ENCODE data around the gene SUN5. TPM values are rescaled to one million over a fixed set of nuclear protein-coding genes. Genes with fewer than 3 reads are reported as not detected.

Gene SUN5
- total and polyA plus RNA-seq, 2 of the 8 experiments (the other 6 are each of a cell fraction or from before 2014, with no cell fraction given) = not detected

DNA sequence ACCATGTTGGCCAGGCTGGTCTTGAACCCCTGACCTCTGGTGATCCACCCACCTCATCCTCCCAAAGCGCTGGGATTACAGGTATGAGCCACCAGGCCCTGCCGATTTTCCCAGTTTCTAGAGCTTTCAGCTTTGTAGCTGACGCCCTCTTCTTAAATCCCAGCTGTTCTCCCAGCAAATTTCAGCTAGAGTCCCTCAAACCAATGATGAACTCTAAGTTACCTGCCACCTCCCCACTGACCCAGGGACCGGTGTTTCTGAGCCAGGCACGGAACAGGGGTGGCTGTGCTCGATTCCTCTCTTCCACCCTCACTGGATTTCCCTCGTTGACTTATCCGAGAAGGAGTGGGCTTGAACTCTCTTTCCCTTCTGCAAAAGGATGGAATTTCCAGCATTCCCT is 39.1 kb downstream of the SUN5 start:
- no peak overlapping the region for H2BK120ac ChIP-seq (replicated peaks; ENCODE audit: low read depth, low read length)
- no peak overlapping the region for H3K18ac ChIP-seq (ENCODE audit: extremely low read depth, low read length)
- no peak overlapping the region for H2AK5ac ChIP-seq (ENCODE audit: low read depth, low read length)
- H2BK5ac ChIP-seq (ENCODE audit: low read depth, low read length) = no peak overlapping the region
- H3K23me2 ChIP-seq (ENCODE audit: low read depth, low read length) = no peaks in the 10 kb centered on the region
- no peak overlapping the region for H4K91ac ChIP-seq (replicated peaks; ENCODE audit: insufficient read length, low read length)
- no peak overlapping the region for H3K9ac ChIP-seq (replicated peaks in 1 of 4; ENCODE audit: extremely low read depth in 1 of 4, low read depth in 3 of 4, low read length in 3 of 4)
- no peaks in the 10 kb centered on the region for H3K36me3 ChIP-seq (ENCODE audit: control insufficient read depth in 2 of 4, insufficient read depth in 4 of 4, low read length in 3 of 4)
- no peak overlapping the region for H2BK15ac ChIP-seq (ENCODE audit: low read length)
- H3K56ac ChIP-seq (replicated peaks; ENCODE audit: insufficient read length, low read depth, low read length) = no peak overlapping the region
- no peaks in the 10 kb centered on the region for H3K79me1 ChIP-seq (ENCODE audit: low read depth, low read length)
- TF ChIP-seq EP300 (IDR thresholded peaks at IDR 0.05; ENCODE audit: borderline replicate concordance in 1 of 2, low read depth in 2 of 2, low read length in 2 of 2) (no peak), GTF2F1 (IDR thresholded peaks at IDR 0.05; ENCODE audit: borderline replicate concordance, low read depth, low read length) (no peak), CHD2 (IDR thresholded peaks at IDR 0.05; ENCODE audit: low read length) (no peak), RAD21 (IDR thresholded peaks at IDR 0.05 in 1 of 2, conservative IDR thresholded peaks at IDR 0.05 in 1 of 2; ENCODE audit: low read depth in 2 of 2, low read length in 2 of 2) (no peak), SP4 (IDR thresholded peaks at IDR 0.05; ENCODE audit: low read length) (no peak)
- TF ChIP-seq, protein P1, sequence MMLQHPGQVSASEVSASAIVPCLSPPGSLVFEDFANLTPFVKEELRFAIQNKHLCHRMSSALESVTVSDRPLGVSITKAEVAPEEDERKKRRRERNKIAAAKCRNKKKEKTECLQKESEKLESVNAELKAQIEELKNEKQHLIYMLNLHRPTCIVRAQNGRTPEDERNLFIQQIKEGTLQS (IDR thresholded peaks at IDR 0.05; ENCODE audit: insufficient read depth, low read depth, low read length) = no peak
- POLR2A ChIA-PET (ENCODE audit: partially characterized antibody) = no interaction called here
- 88% methylated on average over 8 of the region's 8 CpGs; no CpG with 5 or more reads in 1 of the 2 experiments for WGBS, 2 experiments (ENCODE audit: extremely low coverage in 1 of 2, insufficient coverage in 1 of 2, insufficient read length in 1 of 2, insufficient replicate concordance in 2 of 2, low coverage in 1 of 2, low lambda C conversion rate in 2 of 2, missing lambda C conversion rate in 1 of 2)
- no peak overlapping the region for H3K4ac ChIP-seq (replicated peaks; ENCODE audit: insufficient read length, low read depth, low read length)
- H3K27me3 ChIP-seq (replicated peaks in 1 of 4; ENCODE audit: control insufficient read depth in 3 of 4, extremely low read depth in 1 of 4, insufficient read depth in 3 of 4, low read length in 3 of 4) = no peaks in the 10 kb centered on the region
- no peak overlapping the region for H3K4me2 ChIP-seq (ENCODE audit: insufficient read depth in 1 of 2, low read depth in 2 of 2, low read length in 2 of 2)
- H3K4me1 ChIP-seq (replicated peaks in 1 of 4; ENCODE audit: control insufficient read depth in 3 of 4, insufficient read depth in 4 of 4, low read length in 3 of 4) = no peaks in the 10 kb centered on the region
- CTCF ChIA-PET (ENCODE audit: partially characterized antibody) = interaction anchor here (0.6 to 1.7 kb wide), 2 partner anchors 20 to 41 kb away, joined by 3 to 6 read pairs; no protein-coding TSS in a partner anchor
- H4K20me1 ChIP-seq (replicated peaks in 1 of 2; ENCODE audit: control insufficient read depth in 1 of 2, insufficient read depth in 2 of 2, low read length in 2 of 2) = no peaks in the 10 kb centered on the region
- no peaks in the 10 kb centered on the region for H3K9me3 ChIP-seq (ENCODE audit: insufficient read depth in 2 of 2, low read depth in 1 of 2, low read length in 1 of 2)
- no peak overlapping the region for H3K23ac ChIP-seq (ENCODE audit: insufficient read length)
- no peak overlapping the region for H4K8ac ChIP-seq (ENCODE audit: extremely low read depth, insufficient read depth, low read length)
- no peak overlapping the region for H2AFZ ChIP-seq (ENCODE audit: low read length)
- H2BK20ac ChIP-seq (ENCODE audit: low read length) = no peak overlapping the region
- no peaks in the 10 kb centered on the region for H3K79me2 ChIP-seq (ENCODE audit: control insufficient read depth in 1 of 2, insufficient read depth in 2 of 2, low read length in 2 of 2)
- H3K27ac ChIP-seq (ENCODE audit: low read depth, low read length) = no peak overlapping the region
- no peak overlapping the region for H3K14ac ChIP-seq (ENCODE audit: insufficient read length)
- no peak overlapping the region for H4K5ac ChIP-seq (ENCODE audit: insufficient read length, low read depth, low read length)
- H2BK12ac ChIP-seq (ENCODE audit: low read depth, low read length) = no peak overlapping the region
- no peak overlapping the region for H3K4me3 ChIP-seq (ENCODE audit: extremely low read depth in 1 of 4, insufficient read depth in 2 of 4, low read depth in 3 of 4, low read length in 4 of 4)
- FAIRE-seq = no peak
- no peak for DNase-seq (ENCODE audit: low read depth in 1 of 2, low spot score in 2 of 2)
